Measurements from ENCODE around the gene NSG2.
"Not testable (repeated sequence)": the region's sequence is repeated elsewhere in the genome, so short reads cannot be mapped to it uniquely, and the experiment has no call there.

Gene NSG2

DNA sequence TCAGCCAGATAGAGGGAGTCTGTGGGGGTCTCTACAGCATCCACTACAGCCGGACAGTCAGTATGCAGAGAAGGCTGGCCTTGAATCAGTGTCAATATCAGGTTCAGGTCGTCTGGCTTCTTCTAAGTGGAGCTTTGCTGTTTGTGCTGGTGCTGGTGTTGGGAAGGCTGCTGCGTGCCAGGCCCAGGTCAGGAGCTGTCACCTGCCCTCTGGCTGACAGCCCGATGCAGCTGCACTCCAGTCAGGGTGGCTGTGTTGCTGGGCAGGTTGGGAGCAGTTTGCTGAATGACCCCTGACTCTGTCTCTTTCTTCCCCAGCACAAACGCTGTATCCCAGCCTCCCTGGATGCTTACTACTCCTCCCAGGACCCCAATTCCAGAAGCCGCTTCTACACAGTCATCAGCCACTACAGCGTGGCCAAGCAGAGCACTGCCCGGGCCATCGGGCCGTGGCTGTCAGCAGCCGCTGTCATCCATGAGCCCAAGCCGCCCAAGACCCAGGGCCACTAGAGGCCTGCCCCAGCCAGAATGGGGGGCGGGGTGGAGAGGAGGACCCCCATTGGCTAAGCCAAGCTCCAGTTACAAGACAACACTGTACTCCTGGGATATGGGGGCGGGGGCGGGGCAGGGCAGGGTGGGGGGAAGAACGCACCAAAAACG, 61.6 kb downstream of the NSG2 start:
- no peak for DNase-seq

DNA sequence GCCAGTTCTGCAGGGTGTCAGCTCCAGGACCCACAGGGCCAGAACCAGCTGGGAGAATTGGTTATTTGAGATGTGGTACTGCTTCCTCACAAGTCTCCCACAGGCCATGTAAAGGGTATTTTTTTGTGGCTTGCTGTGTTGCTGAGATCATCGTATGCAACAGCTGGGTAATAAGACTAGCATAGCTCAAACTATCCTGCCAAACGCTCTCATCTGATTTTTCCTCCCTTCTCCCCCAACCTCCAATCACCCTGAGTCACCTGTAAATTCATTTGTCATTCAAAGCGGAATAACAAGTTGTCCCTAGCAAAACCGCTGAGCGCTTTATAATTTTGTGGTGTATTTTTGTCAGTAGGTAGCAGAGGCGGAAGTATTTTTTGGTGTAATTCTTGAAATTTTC, 63.2 kb downstream of the NSG2 start:
- DNase-seq, result no peak

DNA sequence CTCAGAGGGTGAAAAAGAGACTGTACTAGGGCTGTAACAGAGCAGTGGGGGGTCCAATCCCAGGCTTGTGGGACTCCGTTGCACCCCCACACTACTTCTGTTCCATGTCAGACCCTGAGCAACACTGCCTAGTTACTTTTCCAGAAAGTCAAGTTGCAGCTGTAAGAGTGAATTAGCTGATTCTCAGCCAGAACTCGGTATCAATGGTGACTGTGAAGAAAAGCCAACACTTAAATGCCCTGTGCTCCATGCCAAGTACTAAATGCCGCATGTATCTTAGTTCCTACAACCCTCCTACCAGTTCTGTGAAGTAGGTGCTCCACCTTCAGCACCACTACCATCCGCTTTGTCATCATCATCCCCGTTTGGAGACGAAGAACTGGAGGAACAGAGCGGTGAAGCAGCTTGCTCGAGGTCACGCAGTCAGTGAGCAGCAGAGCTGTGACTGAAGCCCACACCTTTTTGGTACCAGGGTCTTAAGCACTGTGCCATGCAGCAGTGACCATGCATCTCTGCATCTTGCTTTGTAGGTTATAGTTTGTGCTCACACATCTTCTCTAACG, 64.3 kb downstream of the NSG2 start:
- no peak for DNase-seq

DNA sequence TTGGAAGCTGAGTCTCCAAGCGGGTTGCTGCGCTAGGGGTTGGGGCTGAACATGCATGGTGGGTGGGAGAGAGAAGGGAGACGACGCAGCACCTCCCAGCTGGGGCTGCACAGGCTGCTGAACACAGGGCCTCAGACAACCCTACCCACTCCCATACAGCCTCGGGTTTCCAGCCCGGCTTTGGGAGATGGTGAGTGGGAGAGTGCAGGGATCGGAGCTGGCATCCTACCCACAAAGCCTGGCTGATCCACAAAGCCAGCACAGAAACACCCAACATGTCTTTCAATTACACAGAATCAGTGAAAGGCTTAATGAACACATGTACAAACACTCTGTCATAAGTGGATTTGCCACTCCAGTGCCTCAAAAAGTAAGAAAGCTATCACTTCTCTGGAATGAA, 64.8 kb downstream of the NSG2 start:
- DNase-seq, result no peak

DNA sequence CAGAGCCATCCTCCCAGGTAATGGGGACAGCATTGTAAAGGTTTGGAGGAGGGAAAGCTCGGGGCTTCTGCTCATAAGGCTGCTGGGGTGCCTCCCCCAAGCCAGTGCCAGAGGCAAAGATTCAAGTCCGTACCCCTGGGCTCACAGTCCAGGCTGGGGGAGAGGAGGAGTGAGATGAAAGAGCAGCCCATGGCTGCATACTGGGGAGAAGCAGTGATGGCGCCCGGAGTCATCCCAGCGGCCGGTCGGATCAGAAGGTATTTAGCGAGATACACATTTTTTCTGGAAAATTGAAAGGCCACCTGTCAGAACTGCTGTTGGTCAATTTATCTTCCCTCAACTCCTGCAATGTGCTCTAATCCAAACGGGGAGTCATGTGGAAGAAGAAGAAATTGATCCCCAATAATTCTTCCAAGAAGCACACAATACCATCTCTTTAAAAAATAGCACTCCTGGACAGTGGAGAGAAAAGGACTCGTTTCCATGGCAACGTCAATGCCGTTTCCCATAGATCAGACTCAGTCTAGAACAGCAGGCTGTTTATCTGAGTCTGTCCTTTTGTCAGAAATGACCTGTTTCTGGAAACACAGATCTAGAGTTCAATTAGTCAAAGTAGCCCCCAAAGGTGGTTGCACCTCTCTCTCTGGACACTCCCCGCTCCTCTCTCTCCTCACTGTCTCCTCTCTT, 65.9 kb downstream of the NSG2 start:
- DNase-seq, result no peak

DNA sequence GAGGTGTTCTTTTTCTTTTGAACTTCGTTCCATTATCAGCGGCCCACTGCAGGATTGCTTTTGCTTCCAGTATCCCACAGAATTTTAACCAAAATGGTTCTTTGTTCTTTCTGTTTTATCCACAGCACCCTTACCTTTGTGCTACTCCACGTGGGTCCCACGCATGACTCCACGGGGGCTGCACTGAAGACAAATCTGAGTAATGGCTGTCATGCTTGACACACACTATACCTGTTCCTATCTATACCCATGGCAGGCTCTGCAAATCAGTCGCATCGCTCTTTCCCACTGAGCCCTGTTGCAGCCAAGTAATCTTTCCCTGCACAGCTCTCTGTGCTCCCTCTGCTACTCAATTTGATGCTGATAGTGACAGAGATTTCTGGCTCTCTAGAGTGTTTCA, 69.7 kb downstream of the NSG2 start:
- DNase-seq, result no peak

DNA sequence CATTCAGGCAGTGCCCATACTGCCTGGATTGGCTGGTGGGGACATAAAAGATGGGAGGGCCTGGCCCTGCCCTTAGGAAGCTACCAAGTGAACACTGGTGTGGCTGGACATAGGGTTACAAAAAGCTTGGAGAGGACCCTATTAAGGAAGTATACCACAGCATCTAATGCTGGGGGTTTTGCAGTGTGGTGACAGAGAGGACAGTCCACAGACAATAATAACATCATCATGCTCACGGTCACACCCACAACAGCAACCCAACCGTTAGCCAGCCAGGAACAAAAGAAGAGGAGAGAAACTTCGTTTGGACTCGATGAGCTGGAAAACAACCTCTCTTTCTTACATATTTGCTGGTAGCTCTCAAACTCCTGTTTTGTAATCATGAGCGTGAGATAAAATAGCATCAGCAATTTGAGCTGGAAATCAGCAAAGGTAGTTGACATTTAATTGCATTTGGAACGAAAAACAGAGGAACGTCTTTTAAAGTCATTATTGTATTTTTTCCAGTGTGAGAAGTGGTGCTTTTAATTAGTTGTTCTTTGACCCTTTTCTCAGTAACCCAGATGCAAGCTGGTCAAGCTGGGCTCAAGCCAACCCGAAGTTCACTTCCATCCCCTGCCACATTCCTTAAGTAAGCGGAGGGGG, 73.4 kb downstream of the NSG2 start:
- no peak for DNase-seq

DNA sequence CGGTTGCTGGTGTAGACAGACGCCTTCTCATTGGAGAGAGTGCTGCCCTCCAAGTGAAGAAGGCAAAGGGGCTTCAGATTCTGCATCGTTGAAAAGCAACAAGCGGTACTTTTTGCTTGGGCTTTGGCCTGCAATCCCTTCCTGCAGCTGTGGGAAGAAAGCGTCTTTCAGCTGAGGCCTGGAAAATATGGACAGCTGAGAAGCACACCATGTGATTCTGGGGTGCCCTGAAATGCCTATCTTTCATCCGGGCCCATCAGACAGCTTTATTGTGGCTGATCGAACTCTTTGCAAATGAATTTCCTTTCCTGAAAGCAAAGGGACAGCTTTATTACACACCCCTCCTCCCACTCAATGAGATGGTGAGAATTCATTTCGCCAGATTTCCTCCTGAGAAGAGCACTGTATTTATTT, 74.0 kb downstream of the NSG2 start:
- DNase-seq, result no peak

DNA sequence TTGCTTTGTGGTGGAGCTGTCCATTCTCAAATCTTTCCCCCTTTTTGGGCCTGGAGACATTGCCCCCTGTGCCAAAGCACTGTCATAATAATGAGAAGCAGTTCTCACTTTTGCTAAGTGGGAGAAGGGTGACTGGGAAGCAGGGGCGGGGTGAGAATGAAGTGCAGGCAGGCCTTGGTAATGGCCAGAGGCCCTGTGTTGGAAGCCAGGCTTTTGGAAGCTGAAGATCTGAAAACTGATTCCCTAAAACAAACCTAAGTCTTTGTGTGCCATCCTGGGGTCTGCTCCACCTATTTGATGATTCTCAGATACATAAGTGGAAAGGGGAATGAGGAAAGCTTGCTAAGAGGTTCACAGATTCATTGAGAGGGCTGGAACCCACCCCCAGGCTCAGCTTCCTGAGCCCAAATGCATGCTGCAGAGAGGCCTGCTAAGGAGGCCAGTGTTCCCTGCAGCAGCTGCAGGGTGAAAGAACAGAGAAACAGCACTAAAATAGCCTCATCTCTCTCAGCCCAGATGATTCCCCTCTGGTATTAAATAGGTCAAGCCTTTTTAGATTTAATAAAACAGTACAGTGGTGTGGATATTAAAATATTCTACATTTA, 75.0 kb downstream of the NSG2 start:
- no peak for DNase-seq

DNA sequence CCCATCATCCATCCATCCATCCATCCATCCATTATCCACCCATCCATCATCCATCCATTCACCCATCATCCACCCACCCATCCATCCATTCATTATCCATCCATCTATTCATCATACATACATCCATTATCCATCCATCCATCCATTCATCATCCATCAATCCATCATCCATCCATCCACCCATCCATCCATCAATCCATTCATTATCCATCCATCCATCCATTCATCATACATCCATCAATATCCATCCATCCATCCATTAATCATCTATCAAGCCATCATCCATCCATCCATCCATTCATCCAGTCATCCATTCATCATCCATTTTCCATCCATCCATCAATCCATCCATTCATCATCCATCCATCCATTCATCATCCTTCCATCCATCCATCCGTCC, 89.0 kb downstream of the NSG2 start:
- DNase-seq, result no peak

DNA sequence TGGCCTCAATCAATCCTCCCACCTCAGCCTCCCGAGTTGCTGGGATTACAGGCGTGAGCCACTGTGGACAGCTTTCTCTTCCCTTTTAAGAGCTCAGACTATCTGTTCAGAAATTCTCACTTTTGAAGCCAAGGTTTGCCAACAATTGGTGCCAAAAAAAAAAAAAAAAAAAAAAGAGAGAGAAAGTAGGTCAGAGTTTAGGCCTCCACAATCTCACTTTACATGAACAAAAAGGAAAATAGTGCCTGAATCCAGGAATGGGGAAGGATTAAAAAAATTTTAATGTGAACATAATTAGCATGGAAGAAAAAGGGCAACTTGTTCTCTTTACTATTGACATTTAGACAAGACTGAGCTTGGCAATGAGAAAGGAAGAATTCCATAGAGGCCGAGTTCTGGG, 94.1 kb downstream of the NSG2 start:
- no peak for DNase-seq

DNA sequence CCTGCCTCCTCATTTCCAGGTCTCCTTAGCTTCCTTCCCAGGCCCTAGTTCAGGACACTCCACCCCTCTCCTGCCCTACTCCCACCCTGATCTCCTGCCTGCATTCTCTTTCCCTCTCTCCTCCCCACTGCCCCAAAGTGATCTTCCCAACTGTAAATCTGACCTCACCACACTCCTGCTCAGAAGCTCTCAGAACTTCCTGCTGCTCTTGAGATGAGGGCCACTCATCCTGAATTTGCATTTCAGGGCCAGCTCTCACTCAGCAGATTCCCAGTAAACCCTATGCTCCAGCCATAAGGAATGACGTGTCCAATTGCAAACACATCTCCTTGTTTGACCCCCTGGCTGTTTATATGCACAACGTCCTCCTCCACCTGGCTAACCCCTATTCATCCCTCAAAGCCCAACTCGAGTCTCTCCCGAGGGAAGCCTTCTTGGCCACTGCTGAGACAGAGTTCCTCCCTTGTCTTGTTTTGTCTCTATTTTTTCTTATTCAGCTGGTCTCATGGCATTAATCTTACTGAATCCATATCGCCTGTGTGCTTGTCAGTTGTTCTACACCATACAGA, 95.0 kb downstream of the NSG2 start:
- no peak for DNase-seq

DNA sequence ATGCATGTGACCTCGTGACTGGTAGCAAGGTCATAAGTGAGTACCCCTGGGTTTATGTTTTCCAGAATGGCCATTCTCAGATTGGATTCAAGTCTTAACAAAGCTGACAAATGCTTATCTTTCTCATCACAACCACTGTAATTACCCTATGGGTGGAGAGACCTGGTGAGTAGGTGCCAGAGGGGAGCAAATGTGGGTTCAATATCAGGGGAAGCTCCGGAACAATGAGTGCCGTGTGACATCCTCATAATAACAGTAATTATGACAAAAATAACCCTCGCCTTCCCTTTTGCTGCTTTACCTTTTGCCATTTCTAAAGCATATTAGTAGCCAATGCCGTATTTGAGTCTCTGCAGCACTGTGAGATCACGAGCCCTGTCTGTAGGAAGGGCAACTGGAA, 95.9 kb downstream of the NSG2 start:
- no peak for DNase-seq

DNA sequence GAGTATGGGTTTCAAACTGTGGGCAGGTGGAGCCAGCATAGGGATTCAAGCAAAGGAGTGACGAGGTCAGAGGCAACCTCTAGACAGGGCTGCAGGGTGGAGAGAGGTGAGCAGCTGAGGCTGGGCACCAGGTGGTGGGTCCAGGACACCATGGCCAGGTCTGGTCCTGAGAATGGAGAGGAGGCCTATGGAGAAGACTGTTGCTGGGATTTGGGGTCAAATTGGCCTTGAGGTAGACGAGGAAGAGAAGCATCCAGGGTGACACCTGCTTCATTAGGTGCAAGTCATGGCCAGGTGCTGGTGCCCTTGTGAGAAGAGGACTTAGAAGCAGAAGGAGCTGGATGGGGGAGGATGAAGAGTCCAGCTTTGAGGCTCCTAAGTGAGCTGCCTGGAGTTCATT, 99.6 kb downstream of the NSG2 start:
- DNase-seq, result no peak

DNA sequence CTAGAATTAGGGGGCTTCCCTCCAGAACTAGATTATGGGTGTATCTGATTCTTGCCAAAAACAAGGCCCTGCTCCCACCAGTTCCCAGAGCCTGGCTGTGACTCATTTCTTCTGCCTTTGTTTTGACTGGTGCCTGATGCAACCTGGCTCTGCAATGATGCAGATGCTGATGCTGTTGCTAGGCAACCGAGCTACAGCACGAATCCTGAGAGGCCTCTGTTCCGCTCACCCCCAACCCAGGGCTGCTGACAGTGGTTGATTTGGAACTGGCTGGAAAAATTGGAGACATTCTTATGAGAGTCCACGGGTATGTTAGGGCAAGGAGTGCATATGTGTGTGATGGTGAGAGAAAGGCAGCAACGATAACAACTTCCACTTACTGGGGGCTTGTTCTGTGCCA, 100.3 kb downstream of the NSG2 start:
- no peak for DNase-seq

DNA sequence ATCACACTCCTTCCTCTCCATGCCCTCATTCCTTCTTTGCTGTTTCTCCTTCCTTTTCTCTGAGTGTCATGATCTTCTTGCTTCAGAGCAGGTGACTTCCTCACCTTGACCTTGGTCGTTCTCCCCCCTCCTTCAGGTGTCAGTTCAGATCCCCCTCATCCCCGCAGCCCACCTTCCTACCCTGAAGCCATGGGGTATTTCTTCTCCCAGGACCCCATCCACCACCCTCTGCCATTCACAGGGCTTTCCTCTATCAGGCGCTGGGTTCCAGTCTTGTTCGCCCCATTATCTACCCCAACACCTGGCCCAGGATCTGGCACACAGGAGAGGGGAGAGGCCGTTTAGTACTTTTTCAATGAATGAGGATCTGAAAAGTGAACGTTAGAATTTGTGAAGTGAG, 101.0 kb downstream of the NSG2 start:
- DNase-seq, result no peak

DNA sequence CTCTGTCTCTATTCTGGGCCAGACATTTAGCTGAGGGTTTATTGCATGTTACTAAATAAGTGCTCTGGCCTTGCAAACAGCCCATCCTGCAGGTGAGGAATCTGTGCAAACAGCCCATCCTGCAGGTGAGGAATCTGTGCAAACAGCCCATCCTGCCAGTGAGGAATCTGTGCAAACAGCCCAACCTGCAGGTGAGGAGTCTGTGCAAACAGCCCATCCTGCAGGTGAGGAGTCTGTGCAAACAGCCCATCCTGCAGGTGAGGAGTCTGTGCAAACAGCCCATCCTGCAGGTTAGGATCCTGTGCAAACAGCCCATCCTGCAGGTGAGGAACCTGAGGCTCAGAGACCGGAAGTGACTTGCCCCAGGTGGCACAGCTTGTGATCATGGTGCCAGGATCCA, 101.5 kb downstream of the NSG2 start:
- not testable (repeated sequence) for DNase-seq

DNA sequence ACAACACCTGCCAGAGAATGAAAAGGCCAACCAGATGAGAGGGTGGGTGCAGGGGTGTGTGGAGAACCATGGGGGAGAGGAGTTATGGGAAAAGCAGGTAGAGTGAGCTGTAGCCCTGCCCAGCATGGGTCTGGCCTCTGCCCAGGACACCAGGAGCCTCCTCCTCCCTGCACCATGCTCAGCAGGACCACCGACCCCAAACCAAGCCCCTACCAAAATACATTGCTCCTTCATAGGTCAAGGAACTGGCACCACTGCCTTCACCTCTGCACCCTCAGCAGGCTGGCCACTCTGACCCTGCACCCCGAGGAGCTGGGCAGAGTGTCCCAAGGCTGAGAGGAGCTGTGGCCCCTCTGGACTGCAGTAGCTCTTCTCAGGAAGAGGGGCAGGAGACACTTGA, 102.0 kb downstream of the NSG2 start:
- DNase-seq, result no peak

DNA sequence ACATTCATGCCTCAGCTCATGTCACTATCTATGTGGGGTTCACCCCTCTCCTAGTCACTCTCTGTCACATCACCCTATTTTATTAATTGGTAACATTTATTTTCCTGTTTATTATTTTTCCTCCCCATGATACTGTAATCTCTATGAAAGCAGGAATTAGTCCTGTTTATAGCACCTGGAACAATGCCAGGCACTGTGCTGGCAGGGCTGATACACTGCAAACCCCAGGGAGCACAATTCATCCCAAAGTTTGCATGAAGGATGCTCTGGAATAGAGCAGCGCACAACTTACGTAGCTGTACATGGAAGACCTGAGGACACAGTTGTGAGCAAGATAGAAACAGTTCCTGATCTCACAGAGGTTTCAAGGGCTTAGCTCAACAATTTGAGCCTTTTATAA, 103.2 kb downstream of the NSG2 start:
- no peak for DNase-seq

DNA sequence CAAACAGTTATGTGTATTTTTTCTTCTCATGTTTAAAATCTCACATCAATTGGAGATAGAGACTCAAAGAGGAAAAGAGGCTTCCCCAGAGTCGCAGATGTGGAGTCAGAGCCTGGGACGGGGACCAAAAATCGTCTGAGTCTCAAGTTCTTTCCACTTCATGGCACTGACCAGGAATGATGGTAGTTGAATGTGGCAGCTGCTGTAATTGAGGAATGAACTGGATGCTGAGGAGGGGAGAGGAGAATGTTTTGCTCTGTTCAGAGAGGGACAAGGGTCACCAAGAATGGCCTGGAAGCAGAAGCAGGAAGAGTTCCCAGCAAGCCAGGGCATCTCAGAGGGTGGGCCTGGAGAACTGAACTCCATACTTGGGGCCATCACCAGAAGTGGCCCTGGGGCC, 103.9 kb downstream of the NSG2 start:
- no peak for DNase-seq

DNA sequence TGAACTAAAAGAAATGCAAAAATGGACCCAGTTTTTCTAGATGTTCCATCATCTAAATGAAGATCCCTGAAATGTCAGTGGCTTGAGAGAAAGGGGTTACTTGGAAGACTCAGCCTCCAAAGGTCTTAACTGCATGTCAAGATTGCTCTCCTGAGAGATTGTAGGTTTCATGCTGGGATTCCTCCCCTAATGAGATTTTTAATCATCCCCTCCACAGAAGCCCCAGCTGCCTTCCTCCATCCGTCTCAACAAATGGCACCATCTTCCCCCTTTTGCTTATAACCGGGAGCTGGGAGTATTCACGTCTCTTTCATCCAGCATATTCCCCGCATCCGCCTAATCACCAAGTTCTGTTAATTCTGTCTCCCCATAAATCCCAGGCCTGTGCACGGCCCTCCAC, 104.5 kb downstream of the NSG2 start:
- no peak for DNase-seq

DNA sequence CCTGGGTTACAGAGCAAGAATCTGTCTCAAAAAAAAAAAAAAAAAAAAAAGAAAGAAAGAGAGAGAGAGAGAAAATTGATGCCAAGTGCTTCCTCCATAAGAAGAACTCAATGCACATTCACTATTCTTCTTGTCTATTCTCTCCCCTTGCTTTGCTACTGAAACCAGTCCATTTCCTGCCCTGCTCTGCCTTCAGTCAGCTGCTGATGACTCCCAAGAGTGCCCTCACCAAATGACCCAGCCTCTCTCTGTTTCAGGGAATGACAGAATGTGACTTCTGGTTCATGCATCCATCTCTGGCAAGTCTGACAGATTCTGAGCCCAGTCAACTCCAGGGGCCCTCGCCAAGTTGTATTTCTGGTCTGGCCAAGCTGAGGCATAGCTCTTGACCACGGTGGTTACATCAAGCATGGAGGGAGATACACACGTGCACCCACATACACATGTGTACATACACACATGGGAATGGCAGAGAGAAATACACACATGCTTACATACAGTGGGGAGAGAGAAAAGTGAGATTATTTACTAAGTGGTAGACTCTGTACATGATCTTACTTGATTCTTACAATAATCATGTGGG, 106.2 kb downstream of the NSG2 start:
- no peak for DNase-seq

DNA sequence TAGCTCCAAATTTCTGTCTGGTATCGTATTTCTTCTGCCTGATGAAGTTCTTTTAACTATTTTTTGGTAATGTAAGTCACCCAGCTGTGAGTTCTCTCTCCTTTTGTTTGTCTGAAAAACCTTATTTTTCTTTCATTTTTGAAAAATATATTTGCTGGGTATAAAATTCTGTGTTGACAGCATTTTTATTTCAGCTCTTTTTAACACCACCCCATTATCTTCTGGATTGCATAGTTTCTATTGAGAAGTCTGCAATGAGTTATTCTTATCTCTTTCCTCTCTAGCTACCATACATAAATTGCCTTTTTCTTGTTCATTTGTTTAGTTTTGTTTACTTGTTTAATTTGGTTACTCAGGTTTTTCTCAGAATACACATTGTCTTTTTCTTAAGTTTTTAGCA, 109.1 kb downstream of the NSG2 start:
- DNase-seq, result no peak

All from hematopoietic multipotent progenitor cell treated with erythropoietin and hydrocortisone succinate and interleukin-3 and kit ligand, for 6 days (in vitro differentiated cells).